ENCODE data around the gene NOL3. TPM values are rescaled to one million over a fixed set of nuclear protein-coding genes. Genes with fewer than 3 reads are reported as not detected.

NOL3 gene
- total RNA-seq, 1 experiment from 2014 or later: 5.6 TPM

DNA sequence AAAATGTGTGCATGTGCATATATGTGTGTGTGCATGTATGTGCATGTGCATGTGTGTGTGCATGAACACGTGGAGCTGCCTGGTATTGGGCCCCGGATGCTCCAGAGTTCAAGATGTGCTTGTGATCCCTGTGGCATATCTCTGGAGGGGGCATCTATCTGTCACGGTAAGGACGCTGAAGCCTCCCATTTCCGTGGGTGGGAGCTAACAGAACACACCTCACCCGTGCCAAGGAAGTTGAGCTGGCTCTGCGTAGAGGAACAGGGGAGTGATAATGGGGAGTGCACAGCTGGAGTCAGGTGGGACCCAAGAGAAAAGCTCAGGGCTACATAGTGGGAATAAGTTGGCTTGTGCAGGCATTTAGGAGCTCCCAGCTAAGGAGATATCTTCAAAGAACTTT lies 41.3 kb downstream of the NOL3 start:
- H2AK5ac ChIP-seq (ENCODE audit: insufficient read length, low read length): no peak overlapping the region
- H3K14ac ChIP-seq (ENCODE audit: insufficient read depth, low read length): no peak overlapping the region
- no peak overlapping the region for H2BK15ac ChIP-seq (ENCODE audit: low read depth, low read length)
- H3K36me3 Mint-ChIP-seq (ENCODE audit: insufficient read depth in 1 of 3, low read depth in 3 of 3): no peaks in the 10 kb centered on the region
- H3K18ac ChIP-seq (ENCODE audit: insufficient read length, low read depth, low read length): no peak overlapping the region
- H3K23ac ChIP-seq (ENCODE audit: insufficient read length, low read depth, low read length): no peak overlapping the region
- peaks cover 40% of the 10 kb centered on the region for H3K27me3 Mint-ChIP-seq (ENCODE audit: low read depth)
- H3K9me3 ChIP-seq (ENCODE audit: control insufficient read depth, low read depth, low read length): no peaks in the 10 kb centered on the region
- no peak overlapping the region for H3K4ac ChIP-seq (ENCODE audit: low read depth, low read length)
- H2BK12ac ChIP-seq (ENCODE audit: insufficient read length, low read depth, low read length): no peak overlapping the region
- H3K79me1 ChIP-seq (ENCODE audit: insufficient read depth, low read depth, low read length, poor library complexity, severe bottlenecking): no peaks in the 10 kb centered on the region
- no peak overlapping the region for H3K4me3 Mint-ChIP-seq
- H3K27ac ChIP-seq (ENCODE audit: insufficient read length, low read depth, low read length): no peak overlapping the region
- H2BK5ac ChIP-seq (ENCODE audit: insufficient read length, low read length): no peak overlapping the region
- peaks cover 6 to 7% of the 10 kb centered on the region in 2 experiments; a peak in 3 of 4 replicates for H3K4me1 Mint-ChIP-seq
- WGBS (ENCODE audit: extremely low coverage, insufficient read length, low lambda C conversion rate): no CpG with 5 or more reads among the region's 7 CpGs
- no peak overlapping the region for H3T11ph ChIP-seq (ENCODE audit: low read length)
- no peak overlapping the region for H2AFZ ChIP-seq (ENCODE audit: low read length)
- H3K79me2 ChIP-seq (ENCODE audit: insufficient read depth, low read length): no peaks in the 10 kb centered on the region
- H3K27me3 ChIP-seq (ENCODE audit: insufficient read depth, low read length): no peaks in the 10 kb centered on the region; the same call in 1 of the 2 replicates
- no peak overlapping the region for H2BK120ac ChIP-seq (ENCODE audit: low read depth, low read length, poor library complexity, severe bottlenecking)
- H3K4me1 ChIP-seq (ENCODE audit: insufficient read depth, low read length): no peaks in the 10 kb centered on the region
- H4K20me1 ChIP-seq (ENCODE audit: control insufficient read depth, insufficient read depth, insufficient read length): no peaks in the 10 kb centered on the region
- DNase-seq: no peak
- no peak overlapping the region for H3K4me2 ChIP-seq (ENCODE audit: insufficient read depth, insufficient read length, low read length)
- H3K27ac Mint-ChIP-seq: no peak overlapping the region
- H3K23me2 ChIP-seq (ENCODE audit: insufficient read length, low read depth, low read length, poor library complexity, severe bottlenecking): no peaks in the 10 kb centered on the region
- no peaks in the 10 kb centered on the region for H3K9me3 Mint-ChIP-seq
- H3K56ac ChIP-seq (ENCODE audit: insufficient read length, low read depth, low read length): no peak overlapping the region
- H3K9ac ChIP-seq (ENCODE audit: extremely low read depth, insufficient read length, low read length): no peak overlapping the region
- no peak overlapping the region for H2BK20ac ChIP-seq (ENCODE audit: low read depth, low read length, poor library complexity, severe bottlenecking)
- no peak for TF ChIP-seq CTCF (conservative IDR thresholded peaks at IDR 0.05)
- no peak overlapping the region for H4K5ac ChIP-seq (ENCODE audit: insufficient read length, low read depth, low read length)
- H4K8ac ChIP-seq (replicated peaks; ENCODE audit: insufficient read length, low read depth, low read length): no peak overlapping the region
- H4K91ac ChIP-seq (ENCODE audit: insufficient read length, low read depth, low read length): no peak overlapping the region
